Activated naive CD8-positive, alpha-beta T cell treated with anti-CD3 and anti-CD28 coated beads for 36 hours (primary cell): ENCODE measurements around the gene UPK3A. TPM values are rescaled to one million over a fixed set of nuclear protein-coding genes. Genes with fewer than 3 reads are reported as not detected.

Experiments used
- DNase-seq: peaks from one replicate; pipeline ENCODE4 v3.0.0; 2021
- H3K27ac Mint-ChIP-seq: one replicate; pipeline ENCODE4 v1.8.0; 2022; ENCODE audit warnings: mild to moderate bottlenecking, moderate library complexity, mixed read lengths
- H3K27me3 Mint-ChIP-seq: one replicate; pipeline ENCODE4 v1.8.0; 2022; ENCODE audit warnings: mild to moderate bottlenecking, mixed read lengths
- H3K36me3 Mint-ChIP-seq: one replicate; pipeline ENCODE4 v1.8.0; 2021; ENCODE audit warnings: mild to moderate bottlenecking, mixed read lengths
- H3K4me1 Mint-ChIP-seq: one replicate; pipeline ENCODE4 v1.8.0; 2021; ENCODE audit warnings: mixed read lengths
- H3K4me3 Mint-ChIP-seq: one replicate; pipeline ENCODE4 v1.8.0; 2022; ENCODE audit warnings: mild to moderate bottlenecking, moderate library complexity, mixed read lengths
- H3K9me3 Mint-ChIP-seq: one replicate; pipeline ENCODE4 v1.8.0; 2022; ENCODE audit warnings: mixed read lengths
- total RNA-seq, 2 experiments: library from RNA; stranded (reverse); gene quantifications; one replicate each; pipeline ENCODE4 v1.2.3, GENCODE V29; 2021

Gene UPK3A
- total RNA-seq, 2 experiments from 2014 or later: not detected

GRCh38 chr22:45308391-45308956 lies 23.7 kb downstream of the UPK3A start:
- DNase-seq: no peak
- H3K27ac Mint-ChIP-seq: peak overlapping the region; percentile 90
- H3K4me3 Mint-ChIP-seq: peak overlapping the region; percentile 82
- H3K36me3 Mint-ChIP-seq: peaks cover 15% of the 10 kb centered on the region
- no peaks in the 10 kb centered on the region for H3K9me3 Mint-ChIP-seq
- no peaks in the 10 kb centered on the region for H3K27me3 Mint-ChIP-seq
- H3K4me1 Mint-ChIP-seq: peaks cover 37% of the 10 kb centered on the region

GRCh38 chr22:45308957-45309421 lies 24.2 kb downstream of the UPK3A start:
- H3K9me3 Mint-ChIP-seq: no peaks in the 10 kb centered on the region
- peak; percentile 33 for DNase-seq
- peak overlapping the region; percentile 90 for H3K27ac Mint-ChIP-seq
- no peaks in the 10 kb centered on the region for H3K27me3 Mint-ChIP-seq
- H3K36me3 Mint-ChIP-seq: peaks cover 15% of the 10 kb centered on the region
- peaks cover 40% of the 10 kb centered on the region for H3K4me1 Mint-ChIP-seq
- peak overlapping the region; percentile 82 for H3K4me3 Mint-ChIP-seq

- DNase-seq: peak; percentile 96
- Mint-ChIP-seq H3K36me3 (peaks cover 15% of the 10 kb centered on the region), H3K4me3 (peak within 1 kb of the TSS; percentile 91), H3K27me3 (no peaks in the 10 kb centered on the region), H3K27ac (peak within 1 kb of the TSS; percentile 90), H3K4me1 (peaks cover 46% of the 10 kb centered on the region), H3K9me3 (no peaks in the 10 kb centered on the region)
Observed at GRCh38 chr22:45309422-45310227, 24.9 kb downstream of the UPK3A start, which contains the start of gene FAM118A. Gene FAM118A (plus strand): TSS chr22:45309934. CDS start chr22:45322380, 12,446 bp downstream.

GRCh38 chr22:45310331-45310976 lies 25.7 kb downstream of the UPK3A start:
- peaks cover 54% of the 10 kb centered on the region for H3K4me1 Mint-ChIP-seq
- H3K9me3 Mint-ChIP-seq: no peaks in the 10 kb centered on the region
- peak; percentile 25 for DNase-seq
- peak overlapping the region; percentile 91 for H3K4me3 Mint-ChIP-seq
- no peaks in the 10 kb centered on the region for H3K27me3 Mint-ChIP-seq
- H3K36me3 Mint-ChIP-seq: peaks cover 15% of the 10 kb centered on the region
- H3K27ac Mint-ChIP-seq: peak overlapping the region; percentile 65

- peaks cover 15% of the 10 kb centered on the region for H3K36me3 Mint-ChIP-seq
- peak overlapping the region; percentile 65 for H3K27ac Mint-ChIP-seq
- H3K4me3 Mint-ChIP-seq: peak overlapping the region; percentile 91
- peaks cover 58% of the 10 kb centered on the region for H3K4me1 Mint-ChIP-seq
- no peaks in the 10 kb centered on the region for H3K27me3 Mint-ChIP-seq
- no peaks in the 10 kb centered on the region for H3K9me3 Mint-ChIP-seq
- DNase-seq: no peak
Observed at GRCh38 chr22:45310977-45311531, 26.3 kb downstream of the UPK3A start.

- no peak overlapping the region for H3K27ac Mint-ChIP-seq
- peaks cover 69% of the 10 kb centered on the region for H3K4me1 Mint-ChIP-seq
- H3K9me3 Mint-ChIP-seq: no peaks in the 10 kb centered on the region
- no peaks in the 10 kb centered on the region for H3K27me3 Mint-ChIP-seq
- H3K4me3 Mint-ChIP-seq: no peak overlapping the region
- DNase-seq: no peak
- peaks cover 15% of the 10 kb centered on the region for H3K36me3 Mint-ChIP-seq
Observed at GRCh38 chr22:45312415-45312814, 27.7 kb downstream of the UPK3A start.

GRCh38 chr22:45312856-45313255 lies 28.1 kb downstream of the UPK3A start:
- Mint-ChIP-seq H3K4me3 (no peak overlapping the region), H3K27me3 (no peaks in the 10 kb centered on the region), H3K27ac (no peak overlapping the region), H3K9me3 (no peaks in the 10 kb centered on the region), H3K4me1 (peaks cover 73% of the 10 kb centered on the region), H3K36me3 (peaks cover 15% of the 10 kb centered on the region)
- no peak for DNase-seq

- Mint-ChIP-seq H3K27ac (peak overlapping the region; percentile 52), H3K27me3 (no peaks in the 10 kb centered on the region), H3K9me3 (no peaks in the 10 kb centered on the region), H3K36me3 (peaks cover 15% of the 10 kb centered on the region), H3K4me3 (no peak overlapping the region), H3K4me1 (peaks cover 78% of the 10 kb centered on the region)
- DNase-seq: no peak
Observed at GRCh38 chr22:45314054-45314721, 29.4 kb downstream of the UPK3A start.

- no peak for DNase-seq
- peaks cover 15% of the 10 kb centered on the region for H3K36me3 Mint-ChIP-seq
- H3K4me1 Mint-ChIP-seq: peaks cover 81% of the 10 kb centered on the region
- H3K9me3 Mint-ChIP-seq: no peaks in the 10 kb centered on the region
- H3K27me3 Mint-ChIP-seq: no peaks in the 10 kb centered on the region
- H3K4me3 Mint-ChIP-seq: no peak overlapping the region
- peak overlapping the region; percentile 52 for H3K27ac Mint-ChIP-seq
Observed at GRCh38 chr22:45314786-45315185, 30.0 kb downstream of the UPK3A start.

- Mint-ChIP-seq H3K4me3 (no peak overlapping the region), H3K9me3 (no peaks in the 10 kb centered on the region), H3K27ac (peak overlapping the region; percentile 47)
Observed at GRCh38 chr22:45316796-45317526, 32.2 kb downstream of the UPK3A start.

GRCh38 chr22:45317551-45318167 lies 32.9 kb downstream of the UPK3A start:
- peaks cover 5% of the 10 kb centered on the region for H3K36me3 Mint-ChIP-seq
- H3K4me1 Mint-ChIP-seq: peaks cover 71% of the 10 kb centered on the region
- H3K9me3 Mint-ChIP-seq: no peaks in the 10 kb centered on the region
- DNase-seq: peak; percentile 10
- H3K4me3 Mint-ChIP-seq: peak overlapping the region; percentile 76
- peak overlapping the region; percentile 96 for H3K27ac Mint-ChIP-seq
- no peaks in the 10 kb centered on the region for H3K27me3 Mint-ChIP-seq

More at GRCh38 chr22:45316796-45317526, 32.2 kb downstream of the UPK3A start:
- no peak for DNase-seq
- H3K36me3 Mint-ChIP-seq: peaks cover 5% of the 10 kb centered on the region
- no peaks in the 10 kb centered on the region for H3K27me3 Mint-ChIP-seq
- peaks cover 76% of the 10 kb centered on the region for H3K4me1 Mint-ChIP-seq

- peak overlapping the region; percentile 76 for H3K4me3 Mint-ChIP-seq
- peaks cover 67% of the 10 kb centered on the region for H3K4me1 Mint-ChIP-seq
- peak; percentile 84 for DNase-seq
- H3K36me3 Mint-ChIP-seq: no peaks in the 10 kb centered on the region
- H3K27ac Mint-ChIP-seq: peak overlapping the region; percentile 96
- H3K27me3 Mint-ChIP-seq: no peaks in the 10 kb centered on the region
- no peaks in the 10 kb centered on the region for H3K9me3 Mint-ChIP-seq
Observed at GRCh38 chr22:45318168-45318557, 33.4 kb downstream of the UPK3A start.

- H3K9me3 Mint-ChIP-seq: no peaks in the 10 kb centered on the region
- peak; percentile 68 for DNase-seq
- H3K4me1 Mint-ChIP-seq: peaks cover 64% of the 10 kb centered on the region
- peak overlapping the region; percentile 96 for H3K27ac Mint-ChIP-seq
- peaks cover 2% of the 10 kb centered on the region for H3K36me3 Mint-ChIP-seq
- no peaks in the 10 kb centered on the region for H3K27me3 Mint-ChIP-seq
- peak overlapping the region; percentile 76 for H3K4me3 Mint-ChIP-seq
Observed at GRCh38 chr22:45318558-45319323, 34.0 kb downstream of the UPK3A start.
